Fibroblast of lung (primary cell): ENCODE measurements around the gene ZNF710. TPM values are rescaled to one million over a fixed set of nuclear protein-coding genes. Genes with fewer than 3 reads are reported as not detected.

Experiments used
- DNase-seq, 2 donors: peaks; one replicate each; pipeline versions ENCODE4 v3.0.0 to v3.0.0-alpha.2; 2010; ENCODE audit warnings: low read depth in 2 of 2
- H2AFZ ChIP-seq: 2 replicates; pipeline ENCODE4 v1.5.1; 2012; ENCODE audit warnings: low read length, control low read depth, inconsistent platforms
- H3K27ac ChIP-seq: 2 replicates; pipeline ENCODE4 v1.5.1; 2011; ENCODE audit warnings: low read length, control low read depth; ENCODE audit not compliant: insufficient read depth
- H3K27me3 ChIP-seq: 2 replicates; pipeline ENCODE4 v1.5.1; 2011; ENCODE audit warnings: mild to moderate bottlenecking, low read length; ENCODE audit not compliant: control insufficient read depth, insufficient read depth
- H3K36me3 ChIP-seq: 2 replicates; pipeline ENCODE4 v1.5.1; 2011; ENCODE audit warnings: low read length; ENCODE audit not compliant: control insufficient read depth, insufficient read depth
- H3K4me1 ChIP-seq: 2 replicates; pipeline ENCODE4 v1.5.1; 2011; ENCODE audit warnings: low read length; ENCODE audit not compliant: control insufficient read depth, insufficient read depth; ENCODE audit errors: extremely low read depth
- H3K4me2 ChIP-seq: 2 replicates; pipeline ENCODE4 v1.5.1; 2011; ENCODE audit warnings: low read length, control low read depth; ENCODE audit not compliant: insufficient read depth; ENCODE audit errors: extremely low read depth
- H3K4me3 ChIP-seq, 4 experiments: fragments of 200-600 bp in 1 of 4; sonication (generic) in 1 of 4; replicated peaks in 1 of 4; 2 replicates each; pipeline ENCODE4 v1.5.1; 2011 to 2016; ENCODE audit warnings: low read length in 4 of 4, low read depth in 3 of 4, mild to moderate bottlenecking in 3 of 4, control low read depth in 2 of 4, inconsistent platforms in 1 of 4, mixed read lengths in 1 of 4; ENCODE audit not compliant: insufficient read depth in 1 of 4; ENCODE audit errors: control extremely low read depth in 1 of 4
- H3K79me2 ChIP-seq: 2 replicates; pipeline ENCODE4 v1.5.1; 2012; ENCODE audit warnings: mild to moderate bottlenecking, low read length, inconsistent platforms; ENCODE audit not compliant: control insufficient read depth, insufficient read depth
- H3K9ac ChIP-seq: 2 replicates; pipeline ENCODE4 v1.5.1; 2011; ENCODE audit warnings: mild to moderate bottlenecking, low read length, control low read depth; ENCODE audit not compliant: insufficient read depth
- H3K9me3 ChIP-seq: 2 replicates; pipeline ENCODE4 v1.5.1; 2012; ENCODE audit warnings: low read depth, low read length; ENCODE audit not compliant: control insufficient read depth, insufficient read depth
- H4K20me1 ChIP-seq: 2 replicates; pipeline ENCODE4 v1.5.1; 2011; ENCODE audit warnings: low read length; ENCODE audit not compliant: control insufficient read depth, insufficient read depth; ENCODE audit errors: extremely low read depth
- CTCF ChIP-seq, 2 donors: IDR thresholded peaks in 1 of 2; conservative IDR thresholded peaks in 1 of 2; 1 replicate in 1 of 2; 2 replicates in 1 of 2; pipeline ENCODE4 v1.5.1; 2011 to 2012; ENCODE audit warnings: low read length in 2 of 2, control low read depth in 1 of 2, inconsistent platforms in 1 of 2, low read depth in 1 of 2, mild to moderate bottlenecking in 1 of 2
- EZH2 ChIP-seq: IDR thresholded peaks from 2 replicates; pipeline ENCODE4 v1.5.1; 2012; ENCODE audit warnings: low read length, control low read depth, mild to moderate bottlenecking; ENCODE audit errors: missing control alignments
- polyA plus RNA-seq, 2 donors: library from polyadenylated mRNA; depleted of rRNA in 1 of 2; stranded (reverse) in 1 of 2; unstranded in 1 of 2; fragments of >200 nt; gene quantifications; 2 replicates each; pipeline ENCODE4 v1.2.1, GENCODE V29; 2011 to 2012; ENCODE audit warnings: missing spikeins in 1 of 2
- total RNA-seq: library from RNA; depleted of rRNA; stranded (reverse); fragments of >200 nt; gene quantifications from 2 replicates; pipeline ENCODE4 v1.2.1, GENCODE V29; 2014

The ZNF710 gene
- total and polyA plus RNA-seq, 2 donors (not counting 1 experiment from before 2014, with no cell fraction given): 2.1 to 9.4 TPM

- Histone ChIP-seq H3K27me3 (no peaks in the 10 kb centered on the region), H3K9me3 (no peaks in the 10 kb centered on the region), H3K4me2 (peak overlapping the region; percentile 33), H3K36me3 (no peaks in the 10 kb centered on the region), H3K4me1 (peaks cover 14% of the 10 kb centered on the region), H3K4me3 (no peak overlapping the region), H3K79me2 (peaks cover 14% of the 10 kb centered on the region), H3K9ac (no peak overlapping the region), H2AFZ (no peak overlapping the region), H4K20me1 (no peaks in the 10 kb centered on the region), H3K27ac (peak overlapping the region; percentile 54)
- DNase-seq: peak; percentile 11 to 18
- TF ChIP-seq CTCF (conservative IDR thresholded peaks at IDR 0.05 in 1 of 2, IDR thresholded peaks at IDR 0.05 in 1 of 2; ENCODE audit: low read depth in 1 of 2, low read length in 2 of 2): no peak
- no peak for TF ChIP-seq EZH2
These were observed 30.2 kb downstream of the ZNF710 start for GRCh38 chr15:90031231-90031791.

DNA sequence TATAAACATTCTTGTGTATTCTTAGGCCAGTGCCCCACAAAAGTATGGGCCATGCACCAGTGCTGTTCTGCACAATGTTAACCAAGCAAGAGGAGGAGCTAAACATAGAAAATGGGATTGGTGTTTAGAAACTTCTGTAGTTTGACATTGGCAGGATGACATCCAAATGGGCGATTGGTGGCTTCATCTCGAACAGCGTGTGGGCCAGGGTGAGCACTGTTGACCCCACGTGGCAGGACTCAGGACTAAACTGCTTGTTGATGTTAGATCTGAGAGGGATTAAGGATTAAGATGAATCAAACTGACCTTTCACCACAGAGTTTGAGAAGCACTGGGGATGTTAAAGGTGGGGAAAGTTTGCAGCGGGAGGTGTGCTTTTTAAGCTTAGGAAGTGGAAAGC is 31.9 kb downstream of the ZNF710 start:
- Histone ChIP-seq H3K4me1 (peaks cover 29% of the 10 kb centered on the region), H3K27me3 (no peaks in the 10 kb centered on the region), H4K20me1 (no peaks in the 10 kb centered on the region), H3K4me3 (no peak overlapping the region), H2AFZ (no peak overlapping the region), H3K9me3 (no peaks in the 10 kb centered on the region), H3K79me2 (peaks cover 17% of the 10 kb centered on the region), H3K36me3 (no peaks in the 10 kb centered on the region), H3K27ac (no peak overlapping the region), H3K4me2 (no peak overlapping the region), H3K9ac (no peak overlapping the region)
- DNase-seq: no peak
- no peak for TF ChIP-seq CTCF (conservative IDR thresholded peaks at IDR 0.05 in 1 of 2, IDR thresholded peaks at IDR 0.05 in 1 of 2; ENCODE audit: low read depth in 1 of 2, low read length in 2 of 2)
- TF ChIP-seq EZH2: no peak

DNA sequence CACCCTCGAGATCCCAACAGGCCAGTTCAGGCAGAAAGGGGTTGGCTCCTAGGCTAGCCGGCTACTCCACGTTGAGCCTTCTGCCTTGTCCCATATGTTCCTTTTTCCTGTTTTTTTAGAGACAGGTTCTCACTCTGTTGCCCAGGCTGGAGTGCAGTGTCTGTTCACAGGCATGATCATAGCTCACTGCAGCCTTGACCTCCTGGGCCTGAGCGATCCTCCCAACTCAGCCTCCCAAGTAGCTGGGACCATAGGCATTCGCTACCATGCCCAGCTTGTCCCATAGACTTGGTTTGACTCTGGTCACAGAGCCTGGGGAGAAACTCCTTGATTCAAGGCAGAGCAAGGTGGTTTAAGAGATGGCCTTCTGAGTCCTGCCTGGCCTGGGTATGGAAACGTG is 32.3 kb downstream of the ZNF710 start:
- H3K79me2 ChIP-seq: peaks cover 19% of the 10 kb centered on the region
- no peak overlapping the region for H3K4me2 ChIP-seq
- H4K20me1 ChIP-seq: no peaks in the 10 kb centered on the region
- H3K27ac ChIP-seq: peak overlapping the region; percentile 39
- no peak overlapping the region for H3K4me3 ChIP-seq
- no peak for DNase-seq
- no peaks in the 10 kb centered on the region for H3K36me3 ChIP-seq
- H2AFZ ChIP-seq: no peak overlapping the region
- H3K4me1 ChIP-seq: peaks cover 32% of the 10 kb centered on the region
- H3K9ac ChIP-seq: no peak overlapping the region
- no peaks in the 10 kb centered on the region for H3K9me3 ChIP-seq
- TF ChIP-seq CTCF (conservative IDR thresholded peaks at IDR 0.05 in 1 of 2, IDR thresholded peaks at IDR 0.05 in 1 of 2; ENCODE audit: low read depth in 1 of 2, low read length in 2 of 2) (no peak), EZH2 (no peak)
- H3K27me3 ChIP-seq: no peaks in the 10 kb centered on the region
